Measurements from ENCODE around the gene SLC6A3. TPM values are rescaled to one million over a fixed set of nuclear protein-coding genes. Genes with fewer than 3 reads are reported as not detected.

The SLC6A3 gene
- total RNA-seq, 4 donors from 2014 or later, result 0.07 to 0.15 TPM; not detected in 2

- Histone ChIP-seq H3K27me3 (no peaks in the 10 kb centered on the region), H3K36me3 (no peaks in the 10 kb centered on the region), H3K9me3 (no peaks in the 10 kb centered on the region), H3K27ac (no peak overlapping the region), H3K4me3 (no peak overlapping the region), H3K4me1 (no peaks in the 10 kb centered on the region)
- TF ChIP-seq CTCF (IDR thresholded peaks at IDR 0.05), result no peak
- TF ChIP-seq POLR2A (IDR thresholded peaks at IDR 0.05), result no peak
- DNase-seq, result no peak
- intact Hi-C loops (cut with DNase I; ENCODE audit: low total_unique reads), result no loop called here
Observed at GRCh38 chr5:1371218-1371971, 73.8 kb downstream of the SLC6A3 start.

GRCh38 chr5:1370006-1370405, 75.2 kb downstream of the SLC6A3 start:
- Histone ChIP-seq H3K4me3 (no peak overlapping the region), H3K27me3 (no peaks in the 10 kb centered on the region), H3K36me3 (no peaks in the 10 kb centered on the region), H3K9me3 (no peaks in the 10 kb centered on the region), H3K27ac (no peak overlapping the region), H3K4me1 (no peaks in the 10 kb centered on the region)
- TF ChIP-seq POLR2A (IDR thresholded peaks at IDR 0.05), result no peak
- TF ChIP-seq CTCF (IDR thresholded peaks at IDR 0.05), result no peak
- no peak for DNase-seq
- intact Hi-C loops (cut with DNase I; ENCODE audit: low total_unique reads), result no loop called here

- TF ChIP-seq POLR2A (IDR thresholded peaks at IDR 0.05), result no peak
- no peak for TF ChIP-seq CTCF (IDR thresholded peaks at IDR 0.05)
- H3K4me3 ChIP-seq, result no peak overlapping the region
- intact Hi-C loops (cut with DNase I; ENCODE audit: low total_unique reads), result no loop called here
- H3K36me3 ChIP-seq, result no peaks in the 10 kb centered on the region
- H3K9me3 ChIP-seq, result no peaks in the 10 kb centered on the region
- DNase-seq, result no peak
- no peak overlapping the region for H3K27ac ChIP-seq
- peaks cover 0 to 6% of the 10 kb centered on the region in 2 donors for H3K27me3 ChIP-seq
- H3K4me1 ChIP-seq, result no peaks in the 10 kb centered on the region
Observed at GRCh38 chr5:1368756-1369155, 76.5 kb downstream of the SLC6A3 start.

GRCh38 chr5:1368236-1368635, 77.0 kb downstream of the SLC6A3 start:
- TF ChIP-seq CTCF (IDR thresholded peaks at IDR 0.05) (no peak), POLR2A (IDR thresholded peaks at IDR 0.05) (no peak)
- peaks cover 0 to 6% of the 10 kb centered on the region in 2 donors for H3K27me3 ChIP-seq
- H3K36me3 ChIP-seq, result no peaks in the 10 kb centered on the region
- H3K4me1 ChIP-seq, result no peaks in the 10 kb centered on the region
- intact Hi-C loops (cut with DNase I; ENCODE audit: low total_unique reads), result no loop called here
- DNase-seq, result no peak
- H3K27ac ChIP-seq, result no peak overlapping the region
- no peaks in the 10 kb centered on the region for H3K9me3 ChIP-seq
- no peak overlapping the region for H3K4me3 ChIP-seq

- Histone ChIP-seq H3K36me3 (no peaks in the 10 kb centered on the region), H3K4me1 (no peaks in the 10 kb centered on the region), H3K27ac (no peak overlapping the region), H3K4me3 (no peak overlapping the region), H3K27me3 (peaks cover 0 to 6% of the 10 kb centered on the region in 2 donors), H3K9me3 (no peaks in the 10 kb centered on the region)
- TF ChIP-seq POLR2A (IDR thresholded peaks at IDR 0.05) (no peak), CTCF (IDR thresholded peaks at IDR 0.05) (no peak)
- DNase-seq, result no peak
- intact Hi-C loops (cut with DNase I; ENCODE audit: low total_unique reads), result no loop called here
Observed at GRCh38 chr5:1367149-1367548, 78.1 kb downstream of the SLC6A3 start.

Data from uterus (tissue), 4 donors.